Inferior parietal cortex (tissue), 1 donor: Measurements from ENCODE around the gene CPLX3.

Experiments used
- DNase-seq: peaks from one replicate; pipeline ENCODE4 v3.0.0-alpha.2; 2016; ENCODE audit errors: extremely low spot score

CPLX3 gene

GRCh38 chr15:74802862-74803447, 23.5 kb upstream of the CPLX3 start:
- no peak for DNase-seq

- DNase-seq = no peak
Measured at GRCh38 chr15:74804935-74805334, 21.5 kb upstream of the CPLX3 start.

GRCh38 chr15:74807282-74807681, 19.1 kb upstream of the CPLX3 start:
- no peak for DNase-seq

GRCh38 chr15:74808078-74808839, 18.2 kb upstream of the CPLX3 start:
- no peak for DNase-seq

GRCh38 chr15:74808840-74809229, 17.6 kb upstream of the CPLX3 start:
- DNase-seq = no peak

- DNase-seq = no peak
Measured at GRCh38 chr15:74809242-74809641, 17.2 kb upstream of the CPLX3 start.

- DNase-seq = no peak
Measured at GRCh38 chr15:74809956-74810355, 16.5 kb upstream of the CPLX3 start.

GRCh38 chr15:74812533-74812932, 13.9 kb upstream of the CPLX3 start, which contains the start of gene LMAN1L:
Gene LMAN1L (plus strand): TSS chr15:74812835. CDS start chr15:74812855, 20 bp downstream.
- DNase-seq = no peak

- DNase-seq = no peak
Measured at GRCh38 chr15:74815121-74815934, 11.1 kb upstream of the CPLX3 start.

- DNase-seq = no peak
Measured at GRCh38 chr15:74815961-74816360, 10.5 kb upstream of the CPLX3 start.

- DNase-seq = no peak
Measured at GRCh38 chr15:74816624-74817369, 9.6 kb upstream of the CPLX3 start.

- no peak for DNase-seq
Measured at GRCh38 chr15:74817370-74817737, 9.1 kb upstream of the CPLX3 start.

- DNase-seq = no peak
Measured at GRCh38 chr15:74820056-74820455, 6.4 kb upstream of the CPLX3 start.

- no peak for DNase-seq
Measured at GRCh38 chr15:74821091-74821789, 5.2 kb upstream of the CPLX3 start.

- DNase-seq = no peak
Measured at GRCh38 chr15:74821790-74822158, 4.7 kb upstream of the CPLX3 start.

- DNase-seq = no peak
Measured at GRCh38 chr15:74822233-74822632, 4.2 kb upstream of the CPLX3 start.

- DNase-seq = no peak
Measured at GRCh38 chr15:74823324-74823723, 3.1 kb upstream of the CPLX3 start.

- no peak for DNase-seq
Measured at GRCh38 chr15:74824976-74825375, 1.5 kb upstream of the CPLX3 start.

GRCh38 chr15:74825866-74826265, 561 bp upstream of the CPLX3 start:
- DNase-seq = no peak

GRCh38 chr15:74826921-74827320, 494 bp downstream of the CPLX3 start:
- no peak for DNase-seq

- no peak for DNase-seq
Measured at GRCh38 chr15:74827614-74828013, 1.2 kb downstream of the CPLX3 start.
